Jurkat, Clone E6-1 (cell line): ENCODE results near the gene ATG101.

ENCODE experiments used
- DNase-seq: peaks from one replicate; pipeline ENCODE4 v3.0.0-alpha.2; 2011; ENCODE audit warnings: low read depth, low spot score
- H3K4me3 ChIP-seq: 2 replicates; pipeline ENCODE4 v1.5.1; 2011; ENCODE audit warnings: mild to moderate bottlenecking, low read length, control low read depth, moderate library complexity

ATG101 gene

DNA sequence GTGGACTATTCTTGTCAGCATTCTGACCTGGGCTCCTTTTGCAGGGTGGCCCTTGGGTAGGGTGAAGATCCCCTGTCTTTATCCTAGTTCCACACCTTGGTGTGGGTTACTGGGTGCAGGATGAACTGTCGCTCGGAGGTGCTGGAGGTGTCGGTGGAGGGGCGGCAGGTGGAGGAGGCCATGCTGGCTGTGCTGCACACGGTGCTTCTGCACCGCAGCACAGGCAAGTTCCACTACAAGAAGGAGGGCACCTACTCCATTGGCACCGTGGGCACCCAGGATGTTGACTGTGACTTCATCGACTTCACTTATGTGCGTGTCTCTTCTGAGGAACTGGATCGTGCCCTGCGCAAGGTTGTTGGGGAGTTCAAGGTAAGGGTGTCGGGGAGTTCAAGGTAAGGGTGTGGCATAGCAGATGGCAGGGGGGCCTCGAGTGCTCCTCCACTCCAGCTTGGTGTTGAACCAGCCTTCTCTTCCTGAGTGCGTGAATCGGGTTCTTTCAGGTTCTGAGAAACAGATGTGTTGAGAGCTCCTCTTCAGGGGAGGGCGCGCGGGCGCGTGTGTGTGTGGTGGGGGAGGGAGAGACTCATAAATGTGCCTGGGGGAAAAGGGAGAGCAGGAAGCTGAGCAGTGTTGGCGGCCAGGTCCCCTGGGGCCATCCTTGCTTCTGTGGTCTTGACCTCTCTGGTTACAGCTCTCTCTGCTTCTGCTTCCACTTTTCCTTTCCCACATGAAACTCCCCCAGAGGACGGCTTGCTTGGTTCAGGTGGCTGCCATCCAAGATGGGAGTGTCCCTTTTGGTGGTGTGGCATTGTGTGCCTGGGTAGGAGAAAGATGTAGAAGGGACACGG is 4.0 kb downstream of the ATG101 start:
- DNase-seq, result no peak
- H3K4me3 ChIP-seq, result no peak overlapping the region

DNA sequence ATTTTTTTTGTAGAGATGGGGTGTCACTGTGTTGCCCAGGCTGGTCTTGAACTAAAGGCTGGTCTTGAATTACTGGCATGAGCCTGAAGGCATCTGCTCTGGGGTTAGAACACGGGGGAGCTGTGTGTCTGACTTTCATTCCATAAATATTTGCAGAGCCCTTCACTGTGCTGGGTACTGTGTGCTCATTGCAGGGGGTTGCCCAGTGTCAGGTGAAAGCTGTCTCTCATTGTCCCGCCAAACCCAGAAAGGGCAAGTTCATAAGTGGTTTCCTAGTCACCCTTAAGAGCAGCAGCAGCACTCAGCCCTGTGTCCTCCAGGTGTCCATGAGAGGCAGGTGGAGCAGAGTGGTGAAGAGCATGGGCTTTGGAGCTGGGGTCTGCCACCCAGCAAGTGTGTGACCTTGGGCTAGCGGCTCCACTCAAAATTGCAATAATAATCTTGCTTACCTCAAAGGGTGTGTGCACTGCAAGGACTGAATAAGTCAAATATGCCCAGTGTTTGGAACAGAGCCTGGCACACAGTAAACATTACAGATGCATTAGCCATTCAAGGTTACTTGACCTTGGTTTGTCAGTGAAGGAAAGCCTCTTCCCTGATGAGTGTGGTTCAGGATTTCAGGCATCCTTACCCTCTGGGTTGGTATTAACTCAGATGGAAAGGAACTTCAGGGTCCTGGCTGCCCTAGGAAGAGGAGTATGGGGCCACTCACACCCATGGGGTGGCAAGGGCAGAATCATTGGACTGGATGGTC is 5.4 kb downstream of the ATG101 start:
- DNase-seq, result no peak
- H3K4me3 ChIP-seq, result no peak overlapping the region

- DNase-seq, result no peak
- H3K4me3 ChIP-seq, result no peak overlapping the region
Measured at GRCh38 chr12:52076811-52077210, 7.0 kb downstream of the ATG101 start.

DNA sequence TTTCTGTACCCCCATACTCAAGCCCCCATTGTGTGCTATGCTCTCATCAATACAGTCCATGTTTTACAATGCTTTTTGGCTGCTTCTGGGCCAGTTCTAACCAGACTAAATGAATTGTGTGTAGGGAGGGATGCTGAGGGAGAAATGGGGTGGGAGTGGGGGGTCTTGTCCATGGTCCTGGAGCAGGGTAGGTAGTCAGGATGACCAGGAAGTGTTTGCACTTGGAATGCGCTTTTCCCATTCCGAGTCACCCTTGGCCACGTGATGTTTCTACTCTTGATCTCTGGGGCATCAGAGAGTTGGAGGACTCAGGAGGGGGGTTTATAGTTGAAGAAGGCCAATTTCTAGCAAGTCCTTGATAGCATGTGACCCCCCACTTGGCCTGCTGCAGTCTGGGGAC is 8.5 kb downstream of the ATG101 start:
- H3K4me3 ChIP-seq, result no peak overlapping the region
- no peak for DNase-seq

DNA sequence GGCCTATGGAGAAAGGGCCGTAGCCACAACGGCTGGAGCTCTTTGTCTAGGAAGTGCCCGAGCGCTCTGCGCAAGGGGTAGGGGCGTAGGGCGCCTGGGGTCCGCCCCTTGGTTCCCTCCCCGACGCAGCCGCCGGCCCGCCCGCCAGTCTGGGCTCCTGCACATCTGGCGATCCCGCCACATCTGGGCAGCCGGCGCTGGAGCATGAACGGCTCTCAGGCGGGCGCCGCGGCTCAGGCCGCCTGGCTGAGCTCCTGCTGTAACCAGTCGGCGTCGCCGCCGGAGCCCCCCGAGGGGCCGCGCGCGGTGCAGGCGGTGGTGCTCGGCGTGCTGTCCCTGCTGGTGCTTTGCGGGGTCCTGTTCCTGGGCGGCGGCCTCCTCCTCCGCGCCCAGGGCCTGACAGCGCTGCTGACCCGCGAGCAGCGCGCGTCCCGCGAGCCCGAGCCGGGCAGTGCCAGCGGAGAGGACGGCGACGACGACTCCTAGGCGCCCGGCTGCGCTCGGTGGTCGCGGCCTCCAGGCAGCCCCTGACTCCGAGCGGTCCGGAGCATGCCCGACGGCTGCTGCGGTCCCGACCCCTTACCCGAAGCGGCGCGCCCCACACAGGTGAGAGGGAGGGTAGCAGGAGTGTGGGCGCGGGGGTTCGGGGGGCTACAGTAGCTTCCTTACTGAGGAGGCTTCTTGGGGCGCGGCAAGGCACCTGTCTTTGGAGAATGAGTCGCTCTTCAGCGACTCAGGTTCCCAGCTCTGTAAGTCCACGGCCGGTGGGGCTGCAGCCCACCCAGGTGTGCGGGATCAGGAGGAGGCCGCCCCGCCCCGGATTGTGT is 10.0 kb downstream of the ATG101 start, which contains the start of gene SMIM41:
Gene SMIM41, plus strand, starts transcription at position 129 of the 827 bp plus-strand sequence. Its CDS starts 76 bp downstream, at position 205.
- no peak within 1 kb of the TSS for H3K4me3 ChIP-seq
- no peak for DNase-seq

DNA sequence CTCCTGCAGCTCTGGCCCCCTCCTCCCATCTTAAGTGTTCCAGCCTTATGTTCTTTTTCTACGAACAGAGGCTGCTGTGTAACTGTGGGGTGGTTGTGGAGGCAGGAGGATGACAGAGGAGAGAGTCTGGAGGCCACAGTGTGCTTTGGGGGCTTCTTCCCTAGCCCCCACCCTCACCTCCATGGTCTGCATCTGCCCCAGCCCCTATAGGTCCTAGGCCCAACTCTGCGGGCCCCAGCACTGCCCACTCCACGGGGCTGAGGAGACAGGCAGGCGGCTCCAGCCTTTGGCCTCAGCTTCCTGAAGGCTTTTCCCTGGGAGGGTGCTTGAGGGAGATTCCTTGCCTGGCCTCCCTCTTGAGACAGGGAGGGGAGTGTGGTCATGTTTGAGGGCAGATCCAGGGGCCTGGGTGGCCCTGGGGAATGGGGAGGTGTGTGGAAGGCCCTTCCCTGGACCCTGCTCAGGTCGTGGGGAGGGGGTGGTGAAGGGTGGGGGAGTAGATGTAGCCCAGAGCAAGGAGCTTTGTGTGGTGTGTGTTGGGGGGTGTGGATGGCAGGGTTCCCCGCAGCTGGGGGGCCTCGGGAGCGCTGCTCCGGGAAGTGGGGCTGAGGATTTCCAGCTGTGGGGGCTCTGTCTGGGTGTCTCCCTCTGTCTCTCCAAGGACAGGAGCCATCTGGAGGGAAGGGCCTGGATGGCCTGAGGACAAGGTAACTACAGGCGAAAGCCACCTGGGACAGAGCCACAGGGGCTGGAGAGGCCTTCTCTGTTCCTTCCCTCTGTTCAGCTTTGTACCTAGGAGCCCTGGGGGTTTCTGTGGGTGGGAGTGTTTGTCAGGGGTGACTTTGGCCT is 10.8 kb downstream of the ATG101 start:
- H3K4me3 ChIP-seq, result no peak overlapping the region
- no peak for DNase-seq

DNA sequence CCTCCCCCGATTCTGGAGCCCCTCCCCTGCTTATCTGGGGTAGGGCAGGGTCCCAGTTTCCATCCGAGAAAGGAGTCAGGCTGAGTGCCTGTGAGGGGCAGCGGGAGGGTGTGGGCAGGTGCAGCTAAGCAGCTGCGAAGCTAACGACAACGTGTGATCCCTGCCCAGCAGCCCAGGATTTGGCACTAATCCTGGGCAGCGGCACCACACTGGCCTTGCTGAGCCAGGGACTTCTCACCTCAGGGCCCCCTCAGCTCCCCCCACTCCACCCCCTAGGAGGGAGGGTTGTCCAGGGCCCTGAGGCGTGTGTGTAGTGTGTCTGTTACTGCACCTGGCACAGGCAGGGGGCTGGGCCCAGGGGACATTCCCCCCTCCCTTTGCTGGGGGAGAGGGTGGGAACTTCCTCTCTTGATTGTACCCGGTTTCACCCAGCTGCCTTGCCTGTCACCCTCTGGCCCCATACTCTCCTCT is 11.5 kb downstream of the ATG101 start:
- peak overlapping the region; percentile 23 for H3K4me3 ChIP-seq
- peak; percentile 81 for DNase-seq

- no peak overlapping the region for H3K4me3 ChIP-seq
- DNase-seq, result no peak
Measured at GRCh38 chr12:52082026-52082668, 12.4 kb downstream of the ATG101 start.

DNA sequence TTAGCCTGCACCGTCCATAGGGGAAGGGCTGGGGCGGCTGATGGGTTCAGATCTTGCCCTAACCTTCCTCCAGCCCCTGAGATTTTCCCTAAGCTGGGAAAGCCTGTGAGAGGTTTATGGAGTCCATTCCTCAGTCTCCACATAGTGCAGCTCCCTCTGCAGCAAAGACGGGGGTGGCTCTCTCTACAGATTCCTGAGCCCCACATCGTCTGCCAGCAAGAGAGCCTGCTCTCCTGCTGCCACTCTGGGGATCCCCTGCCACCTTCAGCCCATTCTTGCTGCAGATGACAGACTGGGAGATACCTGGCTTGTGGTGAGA is 12.8 kb downstream of the ATG101 start:
- no peak overlapping the region for H3K4me3 ChIP-seq
- no peak for DNase-seq

DNA sequence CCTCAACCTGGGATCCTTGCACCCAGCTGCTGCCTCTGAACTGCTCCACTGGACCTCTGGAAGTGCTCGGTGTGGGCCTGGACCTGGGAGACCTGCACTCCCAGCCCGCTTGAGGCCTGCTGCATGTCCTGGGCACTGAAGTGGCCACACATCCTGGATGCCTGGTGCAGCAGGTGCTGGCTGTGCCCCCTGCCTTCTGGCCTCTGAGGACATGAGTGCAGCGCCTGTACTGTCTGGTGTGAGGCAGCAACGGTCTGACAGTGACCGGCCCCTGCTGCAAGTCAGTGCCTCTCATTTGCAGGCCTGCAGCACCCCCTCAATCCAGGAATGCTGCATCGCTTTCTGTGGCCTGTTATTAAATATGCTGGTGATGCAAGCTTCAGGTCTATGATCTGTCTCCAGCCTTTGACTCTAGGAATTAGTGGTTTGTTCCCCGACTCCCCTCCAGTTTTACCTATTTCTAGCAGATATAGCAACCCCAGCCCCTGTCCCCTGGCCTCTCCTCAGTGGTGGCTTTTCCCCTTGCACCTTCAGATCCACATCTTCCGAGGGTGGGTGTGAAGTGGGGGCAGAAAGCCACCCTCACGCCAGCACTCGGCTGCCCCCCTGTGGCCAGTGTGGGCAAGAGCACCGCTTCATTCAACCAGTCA is 13.3 kb downstream of the ATG101 start:
- DNase-seq, result peak; percentile 39
- H3K4me3 ChIP-seq, result no peak overlapping the region

- no peak overlapping the region for H3K4me3 ChIP-seq
- DNase-seq, result no peak
Measured at GRCh38 chr12:52083638-52083996, 13.8 kb downstream of the ATG101 start.

GRCh38 chr12:52084491-52085231 is 14.9 kb downstream of the ATG101 start:
- H3K4me3 ChIP-seq, result no peak overlapping the region

DNA sequence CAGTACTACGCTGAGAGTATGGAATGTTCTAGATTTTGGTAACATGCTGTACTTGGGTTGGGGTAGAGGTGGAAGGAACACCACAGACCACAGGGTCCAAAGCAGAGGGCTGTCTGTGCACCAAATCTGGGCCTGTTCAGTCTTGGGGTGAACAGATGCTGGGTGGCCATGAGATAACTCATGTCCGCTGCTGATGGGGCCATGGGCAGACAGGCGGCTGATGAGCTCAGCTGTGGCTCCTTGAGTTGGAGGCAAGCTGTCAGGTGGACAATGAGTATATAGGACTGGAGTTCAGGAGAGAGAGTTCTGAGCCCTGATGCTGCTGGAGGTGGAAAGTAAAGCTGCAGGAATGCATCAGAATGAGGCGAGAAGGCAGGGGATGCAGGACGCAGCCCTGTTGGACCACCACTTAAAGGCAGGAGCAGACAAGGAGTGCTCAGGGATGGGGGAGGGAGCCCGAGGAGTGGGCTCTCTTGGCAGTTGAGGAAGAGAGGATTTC is 16.0 kb downstream of the ATG101 start:
- H3K4me3 ChIP-seq, result no peak overlapping the region
- no peak for DNase-seq

More at GRCh38 chr12:52084491-52085231, 14.9 kb downstream of the ATG101 start:
- DNase-seq, result no peak

GRCh38 chr12:52086366-52086765 is 16.6 kb downstream of the ATG101 start:
- no peak for DNase-seq
- H3K4me3 ChIP-seq, result no peak overlapping the region

DNA sequence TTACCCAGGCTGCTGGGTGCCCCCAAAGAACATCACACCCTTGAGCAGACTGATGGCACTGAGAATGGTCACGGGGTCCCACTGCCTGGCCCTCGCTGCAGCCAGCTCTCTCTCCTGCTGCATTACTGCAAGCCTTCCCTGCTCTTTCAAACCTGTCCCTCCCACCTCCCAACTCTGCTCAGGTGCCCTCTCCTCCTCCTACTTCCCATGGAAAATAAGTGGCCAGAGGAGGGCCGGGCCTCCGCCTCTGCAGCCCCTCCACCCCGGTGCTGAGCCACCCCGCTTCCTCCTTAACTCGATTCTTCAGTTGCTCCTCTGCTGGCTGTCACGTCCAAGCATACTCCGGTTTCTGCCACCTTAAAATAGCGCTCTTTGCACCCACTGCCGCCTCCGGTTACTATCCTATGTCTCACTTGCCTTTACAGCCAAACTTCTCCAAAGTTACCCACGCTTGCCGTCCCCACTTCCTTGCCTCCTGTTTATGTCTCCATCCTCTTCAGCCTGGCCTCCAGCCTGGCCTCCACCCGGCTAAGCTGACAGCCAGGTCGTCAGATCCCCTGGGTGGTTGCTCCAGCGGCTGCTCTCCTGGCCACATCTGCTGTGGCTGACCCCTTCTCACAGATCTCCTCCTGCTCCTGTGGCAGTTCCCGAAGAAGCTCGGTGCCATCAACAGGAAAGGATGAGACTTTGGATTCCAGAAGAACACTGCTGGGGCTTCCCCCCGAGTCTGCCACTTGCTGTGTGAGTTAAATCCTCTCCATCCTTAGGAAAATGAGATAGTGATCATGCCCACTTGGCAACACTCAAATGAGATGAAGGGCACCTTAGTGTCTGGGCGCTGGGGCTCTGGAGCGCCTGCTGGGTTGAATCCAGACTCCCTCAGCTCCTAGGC is 17.4 kb downstream of the ATG101 start:
- no peak for DNase-seq
- H3K4me3 ChIP-seq, result no peak overlapping the region
